Liver (tissue), 9 donors: ENCODE measurements around the gene LYST. TPM values are rescaled to one million over a fixed set of nuclear protein-coding genes. Genes with fewer than 3 reads are reported as not detected.

Experiments
- DNase-seq: peaks from one replicate; pipeline ENCODE4 v3.0.0-alpha.2; 2017; ENCODE audit warnings: low spot score
- H3K27ac ChIP-seq, 2 donors: one replicate each; pipeline ENCODE4 v1.7.0; 2013; ENCODE audit warnings: inconsistent platforms in 2 of 2, low read length in 2 of 2, control low read depth in 1 of 2, low read depth in 1 of 2, mild to moderate bottlenecking in 1 of 2
- H3K27me3 ChIP-seq, 4 donors: one replicate each; pipeline versions ENCODE4 v1.6.1 to v1.7.0; 2013; ENCODE audit warnings: low read length in 3 of 4, inconsistent platforms in 1 of 4, mild to moderate bottlenecking in 1 of 4, moderate library complexity in 1 of 4; ENCODE audit not compliant: control insufficient read depth in 4 of 4, insufficient read depth in 4 of 4
- H3K36me3 ChIP-seq, 4 donors: one replicate each; pipeline versions ENCODE4 v1.6.1 to v1.7.0; 2013; ENCODE audit warnings: low read length in 3 of 4, mild to moderate bottlenecking in 3 of 4, low read depth in 1 of 4, moderate library complexity in 1 of 4; ENCODE audit not compliant: control insufficient read depth in 4 of 4, insufficient read depth in 3 of 4
- H3K4me1 ChIP-seq, 4 donors: one replicate each; pipeline versions ENCODE4 v1.6.1 to v1.7.0; 2013; ENCODE audit warnings: low read length in 3 of 4, mild to moderate bottlenecking in 3 of 4, moderate library complexity in 1 of 4; ENCODE audit not compliant: control insufficient read depth in 4 of 4, insufficient read depth in 4 of 4
- H3K4me3 ChIP-seq, 3 donors: one replicate each; pipeline versions ENCODE4 v1.6.1 to v1.7.0; 2013; ENCODE audit warnings: low read length in 3 of 3, control low read depth in 1 of 3, low read depth in 1 of 3, mild to moderate bottlenecking in 1 of 3
- H3K9ac ChIP-seq, 2 donors: one replicate each; pipeline ENCODE4 v1.7.0; 2013; ENCODE audit warnings: low read length in 2 of 2, mild to moderate bottlenecking in 2 of 2, moderate library complexity in 2 of 2, control low read depth in 1 of 2, low read depth in 1 of 2
- H3K9me3 ChIP-seq, 4 donors: one replicate each; pipeline versions ENCODE4 v1.6.1 to v1.7.0; 2013; ENCODE audit warnings: low read length in 3 of 4; ENCODE audit not compliant: control insufficient read depth in 4 of 4
- FOXA1 ChIP-seq: IDR thresholded peaks from 2 replicates; pipeline ENCODE4 v1.6.1; 2016; ENCODE audit warnings: antibody characterized with exemption
- FOXA2 ChIP-seq: IDR thresholded peaks from 2 replicates; pipeline ENCODE4 v1.6.1; 2016; ENCODE audit warnings: antibody characterized with exemption
- GABPA ChIP-seq, 2 donors: IDR thresholded peaks in 1 of 2; conservative IDR thresholded peaks in 1 of 2; 2 replicates each; pipeline ENCODE4 v1.6.1; 2016; ENCODE audit warnings: antibody characterized with exemption in 2 of 2, mild to moderate bottlenecking in 1 of 2, moderate library complexity in 1 of 2
- HNF4A ChIP-seq, 2 donors: conservative IDR thresholded peaks; 2 replicates each; pipeline ENCODE4 v1.6.1; 2016; ENCODE audit warnings: antibody characterized with exemption in 2 of 2, mild to moderate bottlenecking in 2 of 2
- MAX ChIP-seq: IDR thresholded peaks from 2 replicates; pipeline ENCODE4 v1.6.1; 2016; ENCODE audit warnings: antibody characterized with exemption
- NR2F2 ChIP-seq: IDR thresholded peaks from 2 replicates; pipeline ENCODE4 v1.6.1; 2016; ENCODE audit warnings: antibody characterized with exemption
- RAD21 ChIP-seq, 2 donors: IDR thresholded peaks; 2 replicates each; pipeline ENCODE4 v1.6.1; 2016; ENCODE audit warnings: antibody characterized with exemption in 2 of 2, mild to moderate bottlenecking in 2 of 2
- RXRA ChIP-seq, 2 donors: IDR thresholded peaks; 2 replicates each; pipeline ENCODE4 v1.6.1; 2017 to 2018; ENCODE audit warnings: antibody characterized with exemption in 2 of 2, mild to moderate bottlenecking in 1 of 2
- SP1 ChIP-seq: IDR thresholded peaks from 2 replicates; pipeline ENCODE4 v1.6.1; 2018; ENCODE audit warnings: antibody characterized with exemption, mild to moderate bottlenecking
- TAF1 ChIP-seq: conservative IDR thresholded peaks from 2 replicates; pipeline ENCODE4 v1.6.1; 2016; ENCODE audit warnings: antibody characterized with exemption, mild to moderate bottlenecking
- YY1 ChIP-seq: IDR thresholded peaks from 2 replicates; pipeline ENCODE4 v1.6.1; 2016; ENCODE audit warnings: antibody characterized with exemption, mild to moderate bottlenecking
- WGBS: extraction: QIAGEN DNeasy Blood & Tissue Kit; methylation state at CpG from one replicate; pipeline ENCODE4 v1.1.7; 2013; 5-methylcytosine and 5-hydroxymethylcytosine counted together
- polyA plus RNA-seq, 2 donors: library from polyadenylated mRNA; stranded (reverse) in 1 of 2; unstranded in 1 of 2; fragments of 200-250 nt in 1 of 2; fragments of >200 nt in 1 of 2; fragmentation: Nextera tagmentation in 1 of 2; extraction: Ambion mirVana in 1 of 2; gene quantifications; one replicate each; pipeline versions ENCODE4 v1.2.1 to v1.2.3, GENCODE V29; 2013 to 2015
- total RNA-seq, 2 donors: library from RNA; depleted of rRNA; stranded (reverse); fragments of >200 nt; gene quantifications; one replicate each; pipeline ENCODE4 v1.2.3, GENCODE V29; 2014
- TF ChIP-seq, protein P1 (sequence below): IDR thresholded peaks from 2 replicates; pipeline ENCODE4 v1.6.1; 2016; ENCODE audit warnings: antibody characterized with exemption, mild to moderate bottlenecking
- TF ChIP-seq, protein P2 (sequence below): IDR thresholded peaks from 2 replicates; pipeline ENCODE4 v1.6.1; 2016; ENCODE audit warnings: antibody characterized with exemption
- donor health status: healthy.
- donor health status: healthy.
- donor health status: healthy.
- donor health status: healthy.
- donor health status: healthy.

LYST gene
- total and polyA plus RNA-seq, 4 donors = 3.4 to 45.9 (median 14.2) TPM

DNA sequence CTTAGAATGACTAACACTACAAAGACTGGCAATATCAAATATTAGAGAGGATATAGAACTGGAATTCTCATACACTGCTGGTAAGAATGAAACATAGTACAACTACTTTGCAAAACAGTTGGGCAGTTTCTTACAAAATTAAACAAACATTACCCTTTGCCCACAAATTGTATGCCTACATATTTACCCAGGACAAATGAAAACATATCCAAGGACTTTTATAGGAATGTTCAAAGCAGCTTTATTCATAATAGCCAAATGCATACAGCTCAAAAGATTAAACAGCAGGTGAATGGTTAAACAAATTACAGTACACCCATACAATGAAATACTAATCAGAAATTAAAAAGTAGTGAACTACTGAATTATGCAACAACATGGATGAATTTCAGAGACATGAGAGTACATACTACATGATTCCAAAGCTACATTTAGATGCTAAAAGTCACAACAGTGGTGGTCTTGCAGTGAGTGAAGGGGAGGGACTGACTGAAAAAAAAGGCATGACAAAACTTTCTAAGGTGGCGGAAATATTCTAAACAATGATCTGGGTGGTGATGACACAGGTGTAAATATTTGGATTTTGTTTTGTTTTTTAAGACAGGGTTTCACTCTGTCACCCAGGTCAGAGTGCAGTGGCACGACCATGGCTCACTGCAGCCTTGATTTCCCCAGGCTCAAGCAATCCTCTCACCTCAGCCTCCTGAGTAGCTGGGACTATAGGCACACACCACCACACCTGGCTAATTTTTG lies 40.4 kb downstream of the LYST start:
- peak; percentile 35 to 52 for TF ChIP-seq RXRA (IDR thresholded peaks at IDR 0.05)
- no peak for TF ChIP-seq NR2F2
- peak; percentile 73 for TF ChIP-seq FOXA1
- TF ChIP-seq SP1 = peak; percentile 69
- TF ChIP-seq YY1 = peak; percentile 23
- peak; percentile 87 for TF ChIP-seq FOXA2
- no peak for TF ChIP-seq GABPA (IDR thresholded peaks at IDR 0.05 in 1 of 2, conservative IDR thresholded peaks at IDR 0.05 in 1 of 2)
- TF ChIP-seq RAD21 (IDR thresholded peaks at IDR 0.05) = peak in 1 of 2 donors; percentile 14
- TF ChIP-seq HNF4A (conservative IDR thresholded peaks at IDR 0.05) = peak; percentile 44 to 78
- no peak for TF ChIP-seq MAX
- H3K36me3 ChIP-seq = no peaks in the 10 kb centered on the region
- H3K27me3 ChIP-seq = no peaks in the 10 kb centered on the region
- no peak overlapping the region for H3K4me3 ChIP-seq
- DNase-seq = no peak
- H3K9ac ChIP-seq = peak overlapping the region in 1 of 2 donors; percentile 17
- peaks cover 2 to 10% (median 8%) of the 10 kb centered on the region in 4 donors for H3K4me1 ChIP-seq
- H3K27ac ChIP-seq = peak overlapping the region; percentile 47 to 76
- 39% methylated on average over 2 of the region's 2 CpGs for WGBS
- no peaks in the 10 kb centered on the region for H3K9me3 ChIP-seq

DNA sequence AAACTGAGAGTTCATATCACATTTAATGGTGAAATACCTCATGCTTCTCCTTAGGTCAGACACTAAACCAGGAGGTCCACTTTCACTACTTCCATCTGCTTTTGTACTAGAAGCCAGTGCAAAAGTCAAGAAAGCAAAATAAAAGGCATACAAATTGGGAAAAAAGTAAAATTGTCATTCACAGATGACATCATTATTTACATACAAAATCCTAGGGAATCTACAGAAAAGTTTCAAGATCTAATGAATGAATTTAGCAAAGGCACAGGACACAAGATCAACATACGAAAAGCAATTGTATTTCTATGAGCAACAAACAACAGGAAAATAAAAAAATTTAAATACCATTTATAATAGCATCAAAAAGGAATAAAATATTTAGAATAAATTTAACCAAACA lies 41.5 kb downstream of the LYST start:
- Histone ChIP-seq H3K4me1 (peaks cover 2 to 10% (median 8%) of the 10 kb centered on the region in 4 donors), H3K27ac (no peak overlapping the region), H3K4me3 (no peak overlapping the region), H3K9me3 (no peaks in the 10 kb centered on the region), H3K36me3 (no peaks in the 10 kb centered on the region), H3K9ac (no peak overlapping the region), H3K27me3 (no peaks in the 10 kb centered on the region)
- TF ChIP-seq, protein P1, sequence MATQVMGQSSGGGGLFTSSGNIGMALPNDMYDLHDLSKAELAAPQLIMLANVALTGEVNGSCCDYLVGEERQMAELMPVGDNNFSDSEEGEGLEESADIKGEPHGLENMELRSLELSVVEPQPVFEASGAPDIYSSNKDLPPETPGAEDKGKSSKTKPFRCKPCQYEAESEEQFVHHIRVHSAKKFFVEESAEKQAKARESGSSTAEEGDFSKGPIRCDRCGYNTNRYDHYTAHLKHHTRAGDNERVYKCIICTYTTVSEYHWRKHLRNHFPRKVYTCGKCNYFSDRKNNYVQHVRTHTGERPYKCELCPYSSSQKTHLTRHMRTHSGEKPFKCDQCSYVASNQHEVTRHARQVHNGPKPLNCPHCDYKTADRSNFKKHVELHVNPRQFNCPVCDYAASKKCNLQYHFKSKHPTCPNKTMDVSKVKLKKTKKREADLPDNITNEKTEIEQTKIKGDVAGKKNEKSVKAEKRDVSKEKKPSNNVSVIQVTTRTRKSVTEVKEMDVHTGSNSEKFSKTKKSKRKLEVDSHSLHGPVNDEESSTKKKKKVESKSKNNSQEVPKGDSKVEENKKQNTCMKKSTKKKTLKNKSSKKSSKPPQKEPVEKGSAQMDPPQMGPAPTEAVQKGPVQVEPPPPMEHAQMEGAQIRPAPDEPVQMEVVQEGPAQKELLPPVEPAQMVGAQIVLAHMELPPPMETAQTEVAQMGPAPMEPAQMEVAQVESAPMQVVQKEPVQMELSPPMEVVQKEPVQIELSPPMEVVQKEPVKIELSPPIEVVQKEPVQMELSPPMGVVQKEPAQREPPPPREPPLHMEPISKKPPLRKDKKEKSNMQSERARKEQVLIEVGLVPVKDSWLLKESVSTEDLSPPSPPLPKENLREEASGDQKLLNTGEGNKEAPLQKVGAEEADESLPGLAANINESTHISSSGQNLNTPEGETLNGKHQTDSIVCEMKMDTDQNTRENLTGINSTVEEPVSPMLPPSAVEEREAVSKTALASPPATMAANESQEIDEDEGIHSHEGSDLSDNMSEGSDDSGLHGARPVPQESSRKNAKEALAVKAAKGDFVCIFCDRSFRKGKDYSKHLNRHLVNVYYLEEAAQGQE = no peak
- TF ChIP-seq TAF1 = no peak
- TF ChIP-seq, protein P2, sequence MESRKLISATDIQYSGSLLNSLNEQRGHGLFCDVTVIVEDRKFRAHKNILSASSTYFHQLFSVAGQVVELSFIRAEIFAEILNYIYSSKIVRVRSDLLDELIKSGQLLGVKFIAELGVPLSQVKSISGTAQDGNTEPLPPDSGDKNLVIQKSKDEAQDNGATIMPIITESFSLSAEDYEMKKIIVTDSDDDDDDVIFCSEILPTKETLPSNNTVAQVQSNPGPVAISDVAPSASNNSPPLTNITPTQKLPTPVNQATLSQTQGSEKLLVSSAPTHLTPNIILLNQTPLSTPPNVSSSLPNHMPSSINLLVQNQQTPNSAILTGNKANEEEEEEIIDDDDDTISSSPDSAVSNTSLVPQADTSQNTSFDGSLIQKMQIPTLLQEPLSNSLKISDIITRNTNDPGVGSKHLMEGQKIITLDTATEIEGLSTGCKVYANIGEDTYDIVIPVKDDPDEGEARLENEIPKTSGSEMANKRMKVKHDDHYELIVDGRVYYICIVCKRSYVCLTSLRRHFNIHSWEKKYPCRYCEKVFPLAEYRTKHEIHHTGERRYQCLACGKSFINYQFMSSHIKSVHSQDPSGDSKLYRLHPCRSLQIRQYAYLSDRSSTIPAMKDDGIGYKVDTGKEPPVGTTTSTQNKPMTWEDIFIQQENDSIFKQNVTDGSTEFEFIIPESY = no peak
- WGBS = 99% methylated on average over 1 of the region's 1 CpG
- DNase-seq = no peak
